GM12878 (cell line): ENCODE measurements around the gene GNPTAB. TPM values are rescaled to one million over a fixed set of nuclear protein-coding genes. Genes with fewer than 3 reads are reported as not detected.

Experiments
- CBX3 ChIP-seq: fragments of 200-600 bp; sonication (generic); IDR thresholded peaks from 2 replicates; pipeline ENCODE4 v1.6.1; 2016; ENCODE audit warnings: low read depth, borderline replicate concordance
- CHD4 ChIP-seq: fragments of 200-600 bp; sonication (generic); IDR thresholded peaks from 2 replicates; pipeline ENCODE4 v1.6.1; 2016; ENCODE audit warnings: mild to moderate bottlenecking
- CREB1 ChIP-seq: IDR thresholded peaks from 2 replicates; pipeline ENCODE4 v1.6.1; 2012; ENCODE audit warnings: low read depth, mild to moderate bottlenecking, inconsistent platforms
- CUX1 ChIP-seq: IDR thresholded peaks from 2 replicates; pipeline ENCODE4 v1.6.1; 2012; ENCODE audit warnings: improper control_type of control experiment, low read depth, low read length; ENCODE audit not compliant: insufficient replicate concordance
- E2F4 ChIP-seq: IDR thresholded peaks from 2 replicates; pipeline ENCODE4 v1.6.1; 2012; ENCODE audit warnings: low read depth, low read length, improper control_type of control experiment
- HCFC1 ChIP-seq: fragments of 150-350 bp; IDR thresholded peaks from 2 replicates; pipeline ENCODE4 v1.6.1; 2014; ENCODE audit warnings: low read length
- MTA2 ChIP-seq: fragments of 450-650 bp; IDR thresholded peaks from 2 replicates; pipeline ENCODE4 v1.6.1; 2016; ENCODE audit warnings: low read depth, mild to moderate bottlenecking, moderate library complexity
- NFYB ChIP-seq: IDR thresholded peaks from 2 replicates; pipeline ENCODE4 v1.6.1; 2011; ENCODE audit warnings: low read depth, mild to moderate bottlenecking, low read length, improper control_type of control experiment, moderate library complexity; ENCODE audit not compliant: insufficient read depth
- POLR2A ChIP-seq: IDR thresholded peaks from 2 replicates; pipeline ENCODE4 v1.6.1; 2011; ENCODE audit warnings: low read depth, mild to moderate bottlenecking, low read length
- RBBP5 ChIP-seq: fragments of 200-600 bp; sonication (generic); conservative IDR thresholded peaks from 2 replicates; pipeline ENCODE4 v1.6.1; 2016
- SRF ChIP-seq, 2 experiments: IDR thresholded peaks; 2 replicates each; pipeline ENCODE4 v1.6.1; 2011; ENCODE audit warnings: low read depth in 2 of 2, low read length in 2 of 2, mild to moderate bottlenecking in 1 of 2, moderate library complexity in 1 of 2
- TAF1 ChIP-seq: IDR thresholded peaks from 2 replicates; pipeline ENCODE4 v1.6.1; 2011; ENCODE audit warnings: mild to moderate bottlenecking, low read depth, low read length, borderline replicate concordance
- USF1 ChIP-seq: IDR thresholded peaks from 2 replicates; pipeline ENCODE4 v1.6.1; 2011; ENCODE audit warnings: borderline replicate concordance, low read depth, mild to moderate bottlenecking, moderate library complexity, mixed read lengths, low read length; ENCODE audit not compliant: insufficient read depth; ENCODE audit errors: extremely low read length
- USF2 ChIP-seq: IDR thresholded peaks from 2 replicates; pipeline ENCODE4 v1.6.1; 2011; ENCODE audit warnings: low read depth, low read length, improper control_type of control experiment, borderline replicate concordance
- ZBTB33 ChIP-seq: fragments of 450-650 bp; IDR thresholded peaks from 2 replicates; pipeline ENCODE4 v1.6.1; 2017; ENCODE audit warnings: mild to moderate bottlenecking
- ZBTB40 ChIP-seq: fragments of 450-650 bp; IDR thresholded peaks from 2 replicates; pipeline ENCODE4 v1.6.1; 2016; ENCODE audit warnings: mild to moderate bottlenecking, moderate library complexity, borderline replicate concordance
- ZNF217 ChIP-seq: fragments of 450-650 bp; IDR thresholded peaks from 2 replicates; pipeline ENCODE4 v1.6.1; 2017; ENCODE audit warnings: antibody characterized with exemption, mild to moderate bottlenecking
- polyA plus RNA-seq, 11 experiments: library from polyadenylated mRNA; depleted of rRNA in 4 of 11; unstranded in 6 of 11; stranded (reverse) in 5 of 11; fragments of >200 nt; fragmentation: Nextera tagmentation in 4 of 11; fragmentation: Illumina TruSeq in 1 of 11; extraction: Ambion mirVana in 4 of 11; extraction: Trizol in 1 of 11; gene quantifications; 1 replicate in 1 of 11; 2 replicates in 10 of 11; pipeline versions ENCODE4 v1.2.1 to v1.2.3, GENCODE V29; 2011 to 2016; ENCODE audit warnings: inconsistent platforms in 2 of 11, missing spikeins in 2 of 11, low read depth in 1 of 11
- total RNA-seq, 4 experiments: library from RNA; depleted of rRNA in 3 of 4; stranded (reverse); fragments of >200 nt in 3 of 4; fragmentation: Illumina TruSeq in 1 of 4; extraction: Trizol in 1 of 4; gene quantifications; 2 replicates each; pipeline versions ENCODE4 v1.2.1 to v1.2.3, GENCODE V29; 2013 to 2021

Gene GNPTAB
- total and polyA plus RNA-seq, 10 of the 15 experiments (the other 5 are each of a cell fraction or from before 2014, with no cell fraction given): 9.8 to 38.9 (median 35.3) TPM

GRCh38 chr12:101819467-101819866 lies 11.3 kb downstream of the GNPTAB start (continued):
- TF ChIP-seq CUX1 (no peak), CREB1 (0 out of 2 replicates have a peak, but pooled peaks have one; percentile 14), USF1 (no peak), SRF (IDR thresholded peaks at IDR 0.05; ENCODE audit: low read depth in 2 of 2, low read length in 2 of 2) (peak in 1 of 2 experiments; percentile 69; a peak in 1 of 4 replicates), ZBTB33 (no peak), USF2 (no peak), CHD4 (no peak), RBBP5 (no peak), HCFC1 (no peak), MTA2 (no peak), E2F4 (no peak), NFYB (no peak), CBX3 (no peak), TAF1 (no peak), POLR2A (no peak), ZNF217 (no peak), ZBTB40 (no peak)
